GM23338 (cell line): ENCODE measurements around the gene NTM. TPM values are rescaled to one million over a fixed set of nuclear protein-coding genes. Genes with fewer than 3 reads are reported as not detected.

ENCODE experiments used
- CREB1 ChIP-seq: fragments of 250-450 bp; sonication (Bioruptor Pico); IDR thresholded peaks from 2 replicates; pipeline ENCODE4 v1.5.0; 2020; ENCODE audit warnings: low read depth, mild to moderate bottlenecking, moderate library complexity
- CTCF ChIP-seq, 2 experiments: fragments of 200-600 bp in 1 of 2; sonication (generic) in 1 of 2; conservative IDR thresholded peaks; 2 replicates each; pipeline versions ENCODE4 v1.5.1 to v1.6.1; 2016 to 2017; ENCODE audit warnings: antibody characterized with exemption in 2 of 2, low read depth in 2 of 2, mild to moderate bottlenecking in 2 of 2, moderate library complexity in 1 of 2
- EZH2 ChIP-seq: fragments of 200-600 bp; sonication (generic); IDR thresholded peaks from one replicate; pipeline ENCODE4 v1.8.0; 2017; ENCODE audit warnings: antibody characterized with exemption, mild to moderate bottlenecking, low read depth; ENCODE audit not compliant: unreplicated experiment
- JUNB ChIP-seq: IDR thresholded peaks from one replicate; pipeline ENCODE4 v1.6.1; 2016; ENCODE audit warnings: antibody characterized with exemption; ENCODE audit not compliant: unreplicated experiment
- NANOG ChIP-seq: IDR thresholded peaks from 2 replicates; pipeline ENCODE4 v1.6.1; 2016; ENCODE audit warnings: antibody characterized with exemption, borderline replicate concordance
- REST ChIP-seq: IDR thresholded peaks from one replicate; pipeline ENCODE4 v1.6.1; 2018; ENCODE audit warnings: antibody characterized with exemption; ENCODE audit not compliant: unreplicated experiment
- ZNF331 ChIP-seq: fragments of 250-450 bp; sonication (Bioruptor Pico); IDR thresholded peaks from 2 replicates; pipeline ENCODE4 v1.5.0; 2020; ENCODE audit warnings: low read depth, mild to moderate bottlenecking, moderate library complexity
- ZNF462 ChIP-seq: fragments of 250-450 bp; sonication (Bioruptor Pico); IDR thresholded peaks from 2 replicates; pipeline ENCODE4 v1.5.0; 2020; ENCODE audit warnings: mild to moderate bottlenecking, moderate library complexity
- polyA plus RNA-seq: library from polyadenylated mRNA; unstranded; fragments of >200 nt; fragmentation: Nextera tagmentation; extraction: Ambion mirVana; gene quantifications from 2 replicates; pipeline ENCODE4 v1.2.1, GENCODE V29; 2016
- total RNA-seq: library from RNA; depleted of rRNA; stranded (reverse); fragments of >200 nt; shearing (Covaris generic); gene quantifications from 2 replicates; pipeline ENCODE4 v1.2.3, GENCODE V29; 2014

NTM gene
- total and polyA plus RNA-seq, 2 experiments from 2014 or later = 10.6 to 14.6 TPM

GRCh38 chr11:132301465-132301864, 931.0 kb downstream of the NTM start (continued):
- no peak for TF ChIP-seq ZNF462 (CRISPR knock-in tag)
- TF ChIP-seq EZH2 = no peak
- TF ChIP-seq CREB1 (CRISPR knock-in tag) = no peak
- TF ChIP-seq CTCF (conservative IDR thresholded peaks at IDR 0.05; ENCODE audit: low read depth in 2 of 2) = no peak
- no peak for TF ChIP-seq ZNF331 (CRISPR knock-in tag)
- TF ChIP-seq JUNB = no peak
- TF ChIP-seq NANOG = no peak
- TF ChIP-seq REST = no peak
